NCI-H187 (cell line): Measurements from ENCODE around the gene SLC12A6.
"Not testable (repeated sequence)": the region's sequence is repeated elsewhere in the genome, so short reads cannot be mapped to it uniquely, and the experiment has no call there.

Source experiments
- DNase-seq, 2 experiments: peaks; one replicate each; lab custom pipeline; 2025; lab: John Stamatoyannopoulos, UW

Gene SLC12A6

DNA sequence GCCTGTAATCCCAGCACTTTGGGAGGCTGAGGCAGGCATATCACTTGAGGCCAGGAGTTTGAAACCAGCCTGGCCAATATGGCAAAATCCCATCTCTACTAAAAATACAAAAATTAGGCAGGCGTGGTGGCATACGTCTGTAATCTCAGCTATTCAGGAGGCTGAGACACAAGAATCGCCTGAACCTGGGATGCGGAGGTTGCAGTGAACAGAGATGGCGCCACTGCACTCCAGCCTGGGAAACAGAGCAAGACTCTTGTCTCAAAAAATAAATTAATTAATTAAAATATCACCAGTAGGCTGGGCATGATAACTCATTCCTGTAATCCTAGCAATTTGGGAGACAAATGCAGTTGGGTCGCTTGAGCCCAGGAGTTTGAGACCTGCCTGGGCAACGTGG lies 144.3 kb downstream of the SLC12A6 start:
- not testable (repeated sequence) for DNase-seq

DNA sequence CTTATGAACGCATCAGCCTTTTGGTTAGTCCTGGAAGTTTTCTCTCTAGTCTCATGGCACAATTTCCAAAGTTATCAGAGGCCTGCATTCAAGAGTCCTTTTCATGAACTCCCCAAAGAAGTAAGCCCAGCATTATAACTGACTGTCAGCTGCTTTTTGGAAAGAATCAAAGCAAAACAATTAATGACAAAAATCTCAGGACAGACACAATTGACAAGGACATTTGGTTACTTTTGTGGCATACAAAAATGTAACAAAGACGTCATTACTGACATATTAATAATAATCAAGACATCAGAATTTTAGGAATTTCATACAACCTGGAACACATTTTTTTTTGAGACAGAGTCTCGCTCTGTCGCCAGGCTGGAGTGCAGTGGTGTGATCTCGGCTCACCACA lies 148.9 kb downstream of the SLC12A6 start:
- DNase-seq: no peak

DNA sequence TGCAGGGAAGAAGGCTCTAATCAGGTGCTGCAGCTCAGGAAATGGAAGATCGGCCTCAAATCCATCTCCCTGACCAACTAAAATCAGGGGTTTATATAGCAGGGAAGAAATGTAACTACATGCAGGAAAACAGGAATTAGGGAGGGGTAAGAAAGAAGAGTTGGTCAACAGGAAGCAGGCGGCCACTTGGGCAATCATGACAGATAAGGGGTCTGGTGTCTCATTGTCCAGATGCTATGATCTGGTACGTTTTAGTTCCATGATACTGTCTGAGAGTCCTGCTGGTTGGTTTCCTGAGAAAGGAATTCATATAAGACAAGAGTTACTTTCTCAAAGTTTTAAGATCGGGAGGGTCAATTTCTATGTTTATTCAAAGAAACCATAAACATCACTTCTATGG lies 151.9 kb downstream of the SLC12A6 start:
- no peak for DNase-seq

DNA sequence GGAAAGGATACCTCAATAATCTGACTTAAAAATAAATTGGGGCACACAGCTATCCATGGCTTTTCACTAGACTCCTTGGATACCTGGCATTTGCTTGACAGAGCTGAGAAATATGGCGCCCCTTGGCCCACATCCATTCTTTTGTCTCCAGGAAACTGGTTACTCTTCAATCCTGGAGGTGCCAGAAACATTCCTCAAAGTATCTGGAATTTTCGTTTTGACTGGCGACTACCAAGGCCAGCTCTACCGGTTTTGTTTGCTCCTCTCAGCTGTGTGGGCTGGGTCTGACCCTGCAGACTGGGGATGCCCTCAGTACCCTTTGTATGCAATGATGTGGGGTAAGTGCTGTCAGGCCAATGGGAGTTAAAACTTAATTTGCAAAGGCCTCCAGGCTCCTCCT lies 154.6 kb downstream of the SLC12A6 start:
- DNase-seq: no peak
